NCI-H2196 (cell line): ENCODE measurements around the gene F2RL2.

ENCODE experiments used
- DNase-seq: peaks from one replicate; lab custom pipeline; 2025; ENCODE audit not compliant: unreplicated experiment; lab: John Stamatoyannopoulos, UW

F2RL2 gene

DNA sequence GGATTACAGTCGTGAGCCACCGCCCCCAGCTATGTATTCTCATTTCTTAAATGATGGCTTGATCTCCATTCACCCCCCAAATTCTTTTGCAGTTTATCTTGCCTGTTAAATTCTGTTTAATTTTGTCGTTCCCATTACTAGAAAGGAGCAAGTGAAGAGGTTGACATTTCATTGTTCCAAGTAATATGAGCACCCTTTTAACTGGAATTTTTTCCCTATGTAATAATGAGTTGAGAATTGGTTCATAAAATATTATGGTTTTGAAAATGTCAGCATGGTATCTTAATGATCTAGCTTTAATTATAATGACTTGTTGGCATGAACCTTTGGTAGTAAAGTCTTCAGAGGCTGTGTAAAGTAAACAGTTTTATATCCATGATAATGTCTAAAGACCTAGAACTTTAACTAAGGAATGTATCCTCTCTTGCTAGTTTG is 37.4 kb downstream of the F2RL2 start:
- DNase-seq = no peak

DNA sequence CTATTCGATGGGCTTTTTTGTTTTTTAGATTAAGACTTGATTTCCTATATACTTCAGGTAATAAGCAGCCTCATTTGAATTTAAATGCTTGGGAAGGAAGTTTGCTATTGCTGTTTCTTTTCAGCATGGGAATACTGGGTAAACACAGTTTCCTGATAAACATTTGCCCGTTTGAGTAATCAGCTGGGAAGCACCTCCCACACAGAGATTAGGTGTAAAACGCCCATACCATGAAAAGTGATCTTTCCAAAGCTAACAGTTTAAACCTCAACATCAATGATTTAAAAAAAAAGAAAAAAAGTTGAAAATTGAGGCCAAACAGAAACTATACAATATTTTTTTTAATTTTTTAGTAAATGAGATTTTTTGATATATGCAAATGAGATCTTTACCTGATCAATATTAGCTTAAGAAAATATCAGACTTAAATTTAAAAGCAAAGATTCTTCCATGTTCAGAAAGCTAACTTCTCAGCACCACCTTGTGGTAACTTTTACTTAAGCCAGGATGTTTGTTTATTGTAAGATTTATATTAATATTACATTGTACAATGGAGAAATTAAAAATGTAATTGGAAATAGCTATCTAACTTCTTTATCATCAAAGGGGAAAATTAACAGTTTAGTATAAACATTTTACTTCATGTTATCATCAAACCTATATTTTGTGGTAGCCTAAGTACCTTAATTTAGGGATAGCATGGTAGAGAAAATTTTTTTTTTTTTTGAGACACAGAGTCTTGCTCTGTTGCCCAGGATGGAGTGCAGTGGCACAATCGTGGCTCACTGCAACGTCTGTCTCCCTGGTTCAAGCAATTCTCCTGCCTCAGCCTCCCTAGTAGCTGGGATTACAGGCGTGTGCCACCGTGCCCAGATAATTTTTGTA is 39.8 kb downstream of the F2RL2 start:
- no peak for DNase-seq

DNA sequence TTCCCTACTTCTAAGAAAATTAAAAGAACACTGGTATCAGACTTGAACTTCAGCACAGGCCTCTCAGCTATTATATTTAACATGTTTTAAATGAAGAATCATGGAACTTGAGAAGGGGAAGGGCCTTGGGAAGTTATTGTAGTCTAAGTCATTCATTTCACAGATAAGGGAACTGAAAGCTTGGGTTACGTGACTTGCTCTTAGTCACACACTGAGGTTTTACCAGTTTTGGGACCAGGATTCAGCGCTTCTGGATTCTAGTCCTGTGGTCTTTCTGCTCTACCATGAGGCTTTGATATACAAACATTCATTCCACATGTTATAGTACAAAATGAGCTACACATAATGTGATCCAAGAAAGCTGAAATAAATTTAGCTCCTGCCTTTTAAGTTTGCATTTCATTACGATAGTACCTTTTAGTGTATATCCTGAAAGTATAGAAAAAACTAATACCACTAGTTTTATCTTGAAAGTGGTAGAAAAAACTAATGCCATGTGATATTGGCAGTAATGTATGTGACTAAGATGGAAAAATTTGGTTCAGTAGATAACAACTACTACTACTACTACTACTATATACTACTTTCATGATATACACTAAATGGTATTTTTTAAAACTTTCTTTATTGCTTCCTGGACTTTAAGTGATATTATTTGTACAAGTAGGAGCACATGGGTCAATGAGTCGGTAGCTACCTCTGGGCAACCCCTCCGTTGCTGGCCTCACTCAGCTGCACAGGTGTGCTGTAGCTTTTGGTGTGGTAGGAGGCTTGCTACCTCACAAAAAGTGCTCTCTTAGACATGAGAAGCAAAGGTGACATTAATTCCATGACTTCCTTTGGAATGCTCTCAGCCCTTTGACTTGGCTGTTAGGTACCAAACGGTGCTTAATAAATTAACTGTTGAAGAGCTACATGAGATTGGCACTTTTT is 40.7 kb downstream of the F2RL2 start:
- no peak for DNase-seq

DNA sequence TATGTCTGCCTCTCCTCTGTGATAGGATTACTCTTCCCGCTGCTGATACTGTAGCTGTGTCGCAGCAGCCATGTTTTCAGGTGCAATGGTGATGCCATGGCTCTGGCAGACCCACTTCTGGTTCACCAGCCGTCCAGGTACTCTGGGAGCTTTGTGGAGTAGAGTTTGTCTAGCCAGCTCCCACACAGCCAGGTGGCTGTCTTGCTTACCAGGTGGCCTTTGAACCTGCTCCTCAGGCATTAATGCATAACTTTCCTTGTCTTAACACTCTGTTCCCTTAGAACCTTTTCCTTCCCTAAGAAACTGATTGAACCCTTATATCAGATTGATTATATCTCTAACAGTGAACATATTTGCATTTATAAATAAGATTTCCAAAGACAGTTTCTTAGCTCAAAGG is 42.2 kb downstream of the F2RL2 start:
- no peak for DNase-seq

DNA sequence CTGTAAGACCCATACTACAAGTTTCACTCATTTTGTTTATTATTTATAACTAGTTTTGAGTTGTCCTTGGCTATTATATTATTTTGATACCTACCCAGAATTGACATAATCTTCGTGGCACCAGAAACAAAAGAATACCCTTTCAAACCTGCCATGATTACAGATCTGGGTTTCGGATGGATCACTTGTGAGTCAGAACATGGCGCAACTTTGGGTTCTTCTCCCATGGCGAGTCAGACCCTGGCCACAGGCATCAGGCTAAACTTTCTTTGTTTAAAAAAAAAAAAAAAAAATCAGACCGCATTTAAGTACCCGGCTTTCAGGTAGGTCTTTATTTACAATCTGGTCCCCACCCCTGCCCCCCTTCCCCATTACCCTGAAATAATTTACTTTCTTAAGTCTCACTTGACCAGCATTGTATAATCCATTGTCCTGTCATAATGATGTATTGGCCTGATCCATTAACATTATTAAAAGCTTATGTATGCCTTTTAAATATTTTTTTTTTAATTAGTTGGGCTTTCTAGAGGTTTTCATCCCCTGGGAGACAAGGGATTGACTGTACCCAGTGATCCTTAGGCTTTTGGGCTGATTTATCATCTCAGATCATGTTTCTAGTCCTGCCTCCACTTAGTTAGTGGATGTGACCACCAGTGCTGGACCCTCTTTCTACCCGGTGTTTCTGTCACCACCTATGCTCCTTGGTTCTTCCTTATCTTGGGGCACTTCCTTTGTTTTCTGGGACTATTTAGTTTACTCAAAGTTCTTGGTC is 43.9 kb downstream of the F2RL2 start:
- DNase-seq = no peak

DNA sequence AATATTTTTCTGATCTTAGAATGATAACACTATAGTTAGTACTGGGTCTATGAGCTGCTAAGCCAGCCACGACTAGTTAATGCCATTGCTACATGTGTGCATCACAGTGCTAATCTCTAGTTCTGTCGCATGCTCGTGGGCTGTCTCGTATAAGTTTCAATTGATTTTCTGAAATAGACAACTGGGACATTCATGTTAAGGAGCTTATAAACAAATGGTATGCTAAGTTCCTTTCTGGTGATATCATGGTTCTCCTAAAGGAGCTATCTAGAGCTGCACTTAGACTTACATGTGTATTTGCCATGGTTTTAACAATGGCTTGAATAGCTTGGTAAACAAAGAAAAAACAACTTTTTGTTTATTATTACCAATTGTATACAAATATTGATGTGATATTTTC is 46.2 kb downstream of the F2RL2 start:
- no peak for DNase-seq

GRCh38 chr5:76576450-76576849 is 46.8 kb downstream of the F2RL2 start:
- no peak for DNase-seq

- no peak for DNase-seq
Measured at GRCh38 chr5:76571559-76571958, 51.6 kb downstream of the F2RL2 start.

DNA sequence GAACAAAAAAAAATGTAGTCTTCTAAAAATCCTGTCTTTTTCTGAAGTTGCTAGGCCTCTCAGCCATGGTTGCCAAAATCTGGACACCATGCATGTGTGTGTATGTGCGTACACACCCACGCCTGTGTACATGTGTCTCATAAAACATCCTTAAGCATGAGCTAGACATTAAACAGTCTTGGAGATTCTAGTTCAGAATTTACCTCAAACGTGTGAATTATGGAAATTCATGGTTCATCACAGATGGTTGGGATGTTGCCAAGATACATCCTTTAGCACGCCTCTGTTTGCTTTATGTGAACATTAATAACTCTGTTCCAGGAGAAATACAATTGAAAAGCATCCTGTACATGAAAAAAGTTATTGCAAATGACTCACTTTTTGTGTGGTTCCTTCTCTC is 53.0 kb downstream of the F2RL2 start:
- DNase-seq = no peak
